NCI-H82 (cell line): ENCODE results near the gene HERC2.
"Not testable (repeated sequence)": the region's sequence is repeated elsewhere in the genome, so short reads cannot be mapped to it uniquely, and the experiment has no call there.

Source experiments
- DNase-seq: peaks from one replicate; lab custom pipeline; 2025; lab: John Stamatoyannopoulos, UW

HERC2 gene

DNA sequence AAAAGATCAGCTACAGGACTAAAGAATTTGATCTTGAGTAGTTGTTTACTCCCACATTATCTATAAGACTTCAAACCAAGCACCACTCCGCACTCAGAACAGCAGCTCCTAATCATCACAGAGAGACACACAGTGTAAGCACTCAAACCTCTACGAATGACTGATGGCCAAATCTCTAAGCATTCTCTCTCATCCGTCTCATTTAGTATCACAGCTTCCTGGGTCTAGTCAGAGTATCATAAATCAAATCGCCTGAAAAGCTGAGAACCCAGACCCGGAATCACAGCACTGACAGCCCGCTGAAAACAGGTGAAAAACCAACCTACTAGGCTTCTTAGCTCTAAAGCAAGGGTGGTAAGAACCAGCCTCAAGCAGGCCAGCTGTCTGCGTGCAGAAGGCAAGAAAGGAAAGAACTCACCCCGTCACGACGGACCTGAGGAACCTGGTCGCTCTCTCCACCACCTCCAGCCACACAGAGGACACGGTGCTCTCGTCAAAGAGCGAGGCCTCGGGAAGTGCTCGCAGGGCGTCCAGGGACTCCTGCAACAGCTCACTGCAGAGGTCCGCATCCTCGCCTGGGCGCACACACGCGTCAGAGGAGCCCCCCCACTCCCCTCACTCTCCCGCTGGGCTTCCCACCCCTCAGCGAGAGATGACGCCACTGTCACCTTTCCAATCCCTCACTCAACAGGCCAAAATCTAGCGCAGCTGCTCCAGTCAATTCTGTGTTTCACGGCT lies 47.9 kb downstream of the HERC2 start:
- DNase-seq: no peak

DNA sequence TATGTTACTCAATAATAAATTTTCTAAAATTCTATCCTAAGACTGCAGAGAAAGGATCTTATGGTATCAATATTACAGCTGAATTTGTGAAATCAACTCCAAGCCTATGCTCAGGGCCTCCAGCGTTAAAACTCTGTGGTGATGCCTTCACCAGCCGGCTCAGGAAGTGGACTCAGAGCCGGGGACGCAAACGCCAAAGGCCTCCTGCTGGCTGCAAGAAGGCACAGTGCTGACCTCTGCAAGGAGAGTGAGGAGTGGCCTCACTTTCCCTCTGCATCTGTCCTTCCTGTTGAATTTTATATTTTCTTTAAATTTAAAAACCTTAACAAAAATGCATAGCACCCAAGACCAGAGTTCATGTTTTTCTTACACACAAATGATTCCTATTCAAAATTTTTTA lies 48.5 kb downstream of the HERC2 start:
- DNase-seq: no peak

DNA sequence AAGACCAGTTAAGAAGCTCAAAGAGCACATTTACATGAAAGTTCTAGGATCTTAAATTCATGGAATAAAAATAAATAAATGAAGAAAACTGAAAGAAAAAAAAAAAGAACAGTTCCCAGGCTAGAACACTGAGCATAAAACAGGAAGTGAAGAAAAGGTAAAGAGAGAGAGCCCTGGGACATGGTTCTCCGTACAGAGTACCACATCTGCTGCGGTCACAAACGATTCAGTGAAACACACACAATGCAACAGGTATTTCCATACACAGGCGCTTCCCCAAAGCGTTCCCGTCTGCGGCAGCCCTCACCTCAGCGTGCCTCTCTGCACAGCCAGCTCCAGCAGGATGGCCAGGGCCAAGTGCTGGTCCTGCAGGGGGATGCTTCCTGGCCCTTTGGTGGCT lies 49.4 kb downstream of the HERC2 start:
- no peak for DNase-seq

DNA sequence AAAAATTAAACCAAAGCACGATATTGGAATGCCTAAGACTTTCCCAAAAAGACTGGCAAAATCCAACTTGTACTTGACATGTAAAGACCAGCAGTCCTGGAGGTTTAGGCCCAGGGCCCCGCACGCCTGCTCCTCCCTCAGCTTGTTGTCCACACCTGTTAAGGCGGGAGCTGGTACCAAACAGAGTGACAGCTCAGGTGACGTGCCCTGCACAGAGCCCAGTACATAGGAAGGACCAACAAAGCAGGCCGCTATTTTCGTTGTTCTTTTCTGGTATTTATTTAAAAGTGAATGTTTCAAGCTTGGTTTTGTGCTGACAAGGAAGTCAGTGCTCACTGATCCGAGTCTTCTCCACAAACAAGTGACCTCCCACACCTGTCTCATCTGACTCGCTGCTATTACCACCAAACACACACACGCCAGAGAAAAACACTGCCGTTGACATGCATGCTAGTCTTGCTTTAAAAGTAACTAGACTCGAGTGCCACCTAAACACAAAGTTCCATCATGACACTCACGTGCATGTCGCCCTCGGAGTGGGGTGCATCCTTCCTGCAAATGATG lies 50.2 kb downstream of the HERC2 start:
- no peak for DNase-seq

DNA sequence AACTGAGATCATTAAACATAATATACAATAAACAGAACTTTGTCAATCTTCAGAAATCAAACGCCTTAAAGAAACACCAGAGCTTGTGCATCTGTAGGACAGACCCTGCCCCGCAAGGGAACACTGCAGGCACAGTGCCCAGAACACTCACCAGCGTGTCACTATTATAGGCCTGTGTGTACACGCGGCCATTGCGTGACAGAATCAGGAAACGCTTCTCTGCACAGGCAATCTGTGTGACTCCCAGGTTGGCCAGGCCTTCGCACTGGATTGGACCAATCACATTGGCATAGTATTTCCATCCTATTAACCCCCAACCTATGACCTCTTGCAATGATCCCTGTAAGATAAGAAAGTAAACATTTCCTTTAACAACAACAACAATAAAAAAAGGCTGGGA lies 52.9 kb downstream of the HERC2 start:
- DNase-seq: no peak

DNA sequence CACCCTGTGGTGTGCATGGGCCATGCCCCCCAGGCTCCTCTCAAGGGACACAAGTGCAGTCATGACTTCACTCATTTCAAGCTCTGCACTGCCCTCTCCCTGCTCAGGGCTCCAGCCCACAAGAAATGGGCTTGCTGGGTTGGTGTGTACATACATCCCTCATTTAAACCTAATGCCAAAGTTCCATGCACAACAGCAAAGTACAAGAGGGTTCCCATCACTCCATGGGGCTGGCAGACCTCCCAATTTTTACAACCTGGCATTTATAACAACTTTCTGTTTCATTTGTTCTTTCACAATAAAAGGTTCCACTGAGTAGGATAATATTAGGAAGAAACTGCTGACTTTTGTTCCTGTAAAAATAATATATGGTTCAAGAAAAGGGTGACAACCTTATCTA lies 54.3 kb downstream of the HERC2 start:
- DNase-seq: no peak

DNA sequence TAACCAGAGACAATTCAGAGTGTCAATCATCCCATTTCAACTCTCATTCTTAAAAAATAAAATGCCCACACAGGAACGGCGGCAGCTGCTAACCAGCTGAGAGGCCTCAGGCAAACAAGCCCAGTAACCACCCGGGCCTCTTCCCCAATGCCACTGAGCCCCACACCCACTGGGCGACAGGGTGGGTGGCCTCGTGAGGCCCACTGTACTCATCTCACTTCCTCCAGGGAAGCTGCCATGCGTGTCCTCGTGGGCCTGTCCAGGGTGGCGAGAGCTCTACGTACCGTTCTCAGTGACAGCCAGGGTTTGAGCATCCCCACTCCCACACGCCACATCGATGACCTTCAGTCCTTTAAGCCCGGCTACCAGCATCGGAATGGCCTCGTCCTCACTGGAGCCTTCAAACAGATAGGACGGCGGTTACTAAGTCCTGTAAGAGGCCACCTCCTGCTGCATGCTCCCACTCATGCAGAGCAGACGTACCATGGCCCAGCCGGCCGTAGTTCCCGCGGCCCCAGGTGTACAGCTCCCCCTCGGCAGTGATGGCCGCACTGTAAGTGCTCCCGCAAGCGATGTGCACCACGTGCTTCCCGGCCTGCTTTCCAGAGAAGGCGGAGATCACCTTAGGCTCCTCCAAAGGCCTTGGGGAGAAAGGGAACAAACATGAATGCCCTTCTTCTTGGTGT lies 56.5 kb downstream of the HERC2 start:
- no peak for DNase-seq

DNA sequence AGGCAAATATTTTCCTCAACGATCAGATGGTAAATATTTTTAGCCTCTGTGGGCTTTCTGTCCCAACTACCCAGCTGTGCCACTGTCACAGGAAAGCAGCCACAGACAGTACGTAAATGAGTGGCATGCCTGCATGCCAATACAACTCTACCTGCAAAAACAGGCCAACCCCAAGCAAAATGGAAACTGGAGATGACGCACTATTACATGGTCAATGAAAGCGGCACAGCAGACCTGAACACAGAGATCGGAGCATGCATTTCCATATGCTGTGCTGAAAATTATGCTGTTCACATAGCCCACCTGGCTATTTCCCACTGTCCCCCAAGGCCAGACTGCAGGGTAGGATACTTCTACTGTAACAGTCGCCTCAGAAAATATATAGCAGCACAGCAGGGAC lies 57.8 kb downstream of the HERC2 start:
- no peak for DNase-seq

DNA sequence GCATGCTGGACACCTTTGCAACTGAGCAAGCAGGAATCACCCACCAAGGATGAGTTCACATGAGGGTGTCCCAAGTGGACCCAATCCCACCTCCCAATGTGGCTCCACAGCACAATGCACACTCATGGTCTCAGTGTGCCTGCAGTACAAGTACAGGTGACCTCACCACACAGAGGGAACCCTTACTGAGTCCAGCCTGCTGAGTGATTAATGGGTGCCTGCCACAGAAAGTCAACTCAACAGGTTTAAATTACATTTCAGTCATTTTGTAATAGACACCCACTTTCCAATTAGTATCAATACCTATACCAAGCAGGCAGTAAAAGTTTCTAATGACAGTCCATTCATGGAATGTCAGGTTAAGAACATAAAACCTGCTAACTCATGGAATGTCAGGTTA lies 59.5 kb downstream of the HERC2 start:
- DNase-seq: no peak

DNA sequence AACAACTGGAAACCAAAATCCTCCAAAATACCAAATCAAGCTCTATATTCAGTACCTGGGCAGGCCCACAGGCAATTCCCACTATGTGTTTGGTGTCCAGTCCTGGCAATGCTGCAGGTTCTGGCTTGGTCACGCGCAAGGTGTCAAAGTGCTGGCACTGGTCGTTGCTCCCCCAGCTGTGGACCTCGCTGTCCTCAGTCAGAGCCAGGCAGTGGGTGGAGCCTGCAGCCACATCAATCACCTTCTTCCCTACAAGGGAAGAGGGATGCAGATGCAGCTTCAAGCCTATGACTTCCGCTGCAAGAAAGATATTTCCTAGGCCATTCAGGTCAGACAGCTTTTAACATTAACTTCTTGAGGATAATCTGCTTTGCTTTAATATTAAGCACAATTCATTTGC lies 61.3 kb downstream of the HERC2 start:
- DNase-seq: no peak

DNA sequence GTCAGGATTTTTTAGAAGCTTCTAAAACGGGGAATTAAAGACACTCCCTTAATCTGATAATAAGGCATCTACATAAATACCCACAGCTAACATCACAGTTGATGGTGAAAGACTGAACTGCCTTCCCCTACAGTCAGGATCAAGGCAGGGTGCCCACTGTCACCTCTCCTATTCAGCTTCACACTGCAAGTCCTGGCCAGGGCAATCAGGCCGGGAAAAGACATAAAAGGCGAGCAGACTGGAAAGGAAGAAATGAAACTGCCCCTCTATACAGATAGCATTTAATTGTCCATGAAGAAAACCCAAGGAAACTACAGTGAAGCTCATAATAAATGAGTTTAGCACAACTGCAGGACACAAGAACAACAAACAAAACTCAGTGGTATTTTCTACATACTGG lies 61.7 kb downstream of the HERC2 start:
- no peak for DNase-seq

DNA sequence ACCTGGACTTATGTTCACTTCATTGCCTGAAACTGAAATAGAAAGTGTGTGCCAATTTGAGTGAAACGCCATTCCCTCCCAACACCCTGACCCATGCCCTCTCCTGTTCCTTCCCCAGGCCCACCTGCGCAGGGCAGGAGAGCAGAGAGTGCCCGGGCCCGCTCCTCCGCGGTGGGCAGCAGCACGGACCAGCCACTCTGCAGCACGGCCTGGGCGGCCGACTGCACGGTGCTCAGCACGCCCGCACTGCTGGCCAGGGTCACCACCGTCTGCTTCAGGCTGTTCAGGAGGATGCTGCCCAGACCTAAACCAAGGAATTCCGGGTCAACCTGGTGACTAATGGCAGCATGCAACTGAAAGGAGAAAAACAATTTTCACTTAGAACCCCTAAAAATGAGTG lies 66.0 kb downstream of the HERC2 start:
- no peak for DNase-seq

DNA sequence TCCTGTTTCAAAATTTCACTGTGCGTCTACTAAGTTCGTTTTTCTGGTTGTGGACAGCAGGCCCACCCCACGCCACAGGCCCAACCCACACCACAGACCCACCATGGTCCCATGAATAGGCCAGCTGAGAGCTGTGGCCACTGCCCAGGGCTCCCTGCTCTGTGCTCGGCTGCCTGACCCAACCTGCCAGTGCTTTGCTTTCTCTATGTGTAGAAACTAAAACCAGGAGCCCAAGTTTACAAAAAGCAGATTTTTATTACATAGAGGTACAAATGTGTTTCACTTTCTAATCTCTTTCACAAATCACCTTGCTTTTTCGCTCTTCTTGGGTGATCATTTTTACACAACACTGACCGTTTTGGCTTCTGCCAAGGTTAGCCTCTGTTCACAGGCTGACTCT lies 69.1 kb downstream of the HERC2 start:
- DNase-seq: no peak

DNA sequence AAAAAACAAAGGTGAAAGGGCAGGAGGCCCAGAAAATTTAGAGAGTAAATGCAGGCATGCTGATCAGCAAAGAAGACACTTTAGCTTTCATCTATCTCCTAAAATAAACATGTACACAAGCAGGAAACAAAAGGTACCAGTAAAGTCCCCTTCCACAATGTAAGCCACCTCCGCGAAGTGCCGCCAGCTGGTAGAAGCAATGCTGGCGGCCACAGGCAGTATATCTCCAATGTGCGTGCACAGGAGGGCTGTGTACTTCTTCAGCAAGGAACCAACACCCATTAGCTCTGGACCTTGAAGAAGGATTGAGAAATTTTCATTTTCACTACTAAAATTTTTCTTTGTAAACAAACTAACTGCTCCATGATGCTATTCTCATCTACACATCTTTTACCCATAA lies 75.4 kb downstream of the HERC2 start:
- no peak for DNase-seq

DNA sequence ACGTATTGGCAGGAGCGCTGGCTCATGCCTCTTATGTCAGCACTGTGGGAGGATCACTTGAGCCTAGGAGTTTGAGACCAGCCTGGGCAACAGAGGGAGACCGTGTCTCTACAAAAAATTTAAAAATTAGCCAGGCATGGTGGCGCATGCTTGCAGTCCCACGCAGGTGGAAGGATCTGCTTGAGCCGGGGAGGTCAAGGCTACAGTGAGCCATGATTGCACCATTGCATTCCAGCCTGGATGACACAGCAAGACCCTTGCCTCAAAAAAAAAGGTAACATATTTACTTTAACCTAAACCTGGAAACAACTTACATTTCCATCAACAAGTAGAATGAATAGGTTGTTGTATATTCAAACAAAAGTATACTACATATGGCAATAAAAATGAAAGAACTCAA lies 78.1 kb downstream of the HERC2 start:
- DNase-seq: no peak

DNA sequence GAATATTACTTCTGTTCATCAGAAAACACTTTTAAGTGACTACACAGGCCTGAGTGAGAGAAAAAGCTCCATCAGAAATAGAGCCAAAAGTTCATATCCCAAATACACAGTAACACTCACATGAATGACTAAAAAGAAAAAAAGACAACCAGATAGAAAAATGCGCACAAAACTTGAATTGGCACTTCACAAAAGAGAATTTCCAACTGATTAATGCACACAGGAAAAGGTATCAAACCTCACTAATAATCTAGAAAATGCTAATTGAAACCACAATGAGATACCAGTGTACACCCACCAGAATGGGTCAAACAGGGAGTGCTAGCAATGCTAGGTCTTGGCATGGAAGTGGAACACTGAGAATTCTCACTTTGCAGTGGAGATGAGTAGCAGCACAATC lies 78.6 kb downstream of the HERC2 start:
- no peak for DNase-seq

DNA sequence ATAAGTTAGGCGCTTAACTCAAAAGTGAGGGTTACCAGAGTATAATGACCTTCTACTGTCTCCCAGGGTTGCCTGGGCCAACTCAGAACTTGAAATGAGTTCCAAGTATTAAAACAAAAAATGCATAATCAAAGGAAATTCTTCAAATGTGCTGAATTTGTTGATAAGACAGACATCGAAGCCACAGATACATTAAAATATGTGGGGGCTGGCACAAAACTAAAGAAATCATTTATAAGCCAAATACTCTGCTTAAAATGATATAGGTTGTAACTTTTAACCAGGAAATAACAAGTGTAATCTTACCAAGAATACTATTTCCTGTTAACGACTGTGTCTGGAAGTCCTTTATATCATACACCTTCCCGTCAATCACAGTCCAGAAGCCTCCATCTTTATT lies 83.7 kb downstream of the HERC2 start:
- not testable (repeated sequence) for DNase-seq

DNA sequence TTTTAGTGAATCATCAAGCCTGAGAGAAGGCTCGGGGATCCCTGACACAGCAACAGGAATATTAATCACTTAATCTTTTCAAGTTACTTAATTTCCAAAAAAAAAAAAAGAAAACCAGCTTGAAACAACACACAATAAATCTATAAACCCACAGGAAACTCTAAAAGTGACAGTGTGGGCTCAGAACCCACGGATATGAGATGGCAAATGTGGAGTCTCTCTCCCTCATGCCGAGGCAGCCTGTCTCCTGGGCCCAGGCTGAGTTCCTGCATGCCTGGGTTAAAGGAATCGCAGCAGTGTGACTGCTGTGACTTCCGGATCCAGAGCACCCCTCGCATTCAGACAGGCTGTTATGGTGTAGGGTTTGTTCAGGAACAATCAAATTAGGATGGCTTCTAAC lies 90.2 kb downstream of the HERC2 start:
- not testable (repeated sequence) for DNase-seq

DNA sequence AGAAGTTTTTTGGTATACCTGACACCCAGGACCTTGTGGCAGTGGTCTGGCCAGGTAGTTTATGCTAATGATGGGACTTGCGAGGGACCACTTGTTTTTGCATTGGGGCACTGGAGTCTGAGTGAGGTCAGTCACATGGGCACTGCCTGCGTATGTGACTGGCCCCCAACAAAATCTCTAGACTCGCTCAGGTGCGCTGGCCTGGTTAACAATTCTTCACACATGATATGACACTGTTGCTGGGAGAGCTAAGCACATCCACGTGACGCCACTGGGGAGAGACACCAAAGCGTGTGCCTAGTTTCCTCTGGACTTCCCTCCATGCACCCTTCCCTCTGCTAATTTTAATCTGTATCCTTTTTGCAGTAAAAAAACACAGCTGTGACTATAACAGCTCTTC lies 90.6 kb downstream of the HERC2 start:
- DNase-seq: not testable (repeated sequence)

DNA sequence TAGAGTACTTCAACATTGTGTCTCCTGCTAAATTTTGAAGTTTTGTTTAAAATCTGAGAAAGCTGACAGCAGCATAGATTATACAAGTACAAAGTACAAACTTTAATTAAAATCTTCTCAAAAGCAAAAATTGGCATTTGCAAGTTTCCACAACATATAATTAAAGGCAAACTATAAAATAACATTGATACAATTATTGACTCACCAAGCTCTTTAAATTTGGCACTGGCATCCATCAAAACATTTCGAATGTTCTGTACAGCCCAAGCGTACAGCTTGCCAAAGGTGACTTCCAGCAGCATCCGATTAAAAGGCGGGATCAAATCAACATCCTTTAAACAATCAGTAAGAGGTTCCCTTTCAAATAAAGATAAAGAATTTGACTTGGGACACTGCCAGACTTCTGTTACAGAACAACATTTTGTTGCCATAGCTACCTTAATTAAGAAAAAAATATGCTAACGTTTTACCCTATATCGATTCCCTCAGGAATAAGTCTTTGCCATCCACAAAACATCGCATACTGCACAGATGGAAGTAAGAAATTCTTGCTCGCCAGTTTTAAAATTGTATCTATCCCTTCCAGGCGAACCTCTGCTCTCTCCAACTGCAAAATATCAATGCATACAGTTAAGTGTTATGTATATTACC lies 92.9 kb downstream of the HERC2 start:
- DNase-seq: not testable (repeated sequence)

DNA sequence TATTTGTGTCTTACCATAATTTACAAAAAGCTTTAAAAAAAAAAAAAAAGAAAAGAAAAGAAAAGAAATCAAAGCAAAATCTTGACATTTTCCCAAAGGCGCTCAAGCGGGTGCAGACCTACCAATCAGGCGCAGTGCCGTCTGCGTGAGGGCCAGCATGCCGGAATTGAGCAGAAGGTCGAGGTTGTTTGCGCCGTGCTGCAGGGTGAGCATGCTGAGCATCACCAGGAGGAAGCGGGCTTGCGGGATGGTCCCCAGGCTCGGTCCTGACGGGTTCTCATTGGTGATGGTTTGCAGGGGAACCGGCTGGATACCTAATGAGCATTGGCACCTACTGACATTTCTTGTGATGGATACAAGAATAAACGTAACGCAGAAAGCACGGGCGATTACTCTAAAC lies 93.9 kb downstream of the HERC2 start:
- no peak for DNase-seq

DNA sequence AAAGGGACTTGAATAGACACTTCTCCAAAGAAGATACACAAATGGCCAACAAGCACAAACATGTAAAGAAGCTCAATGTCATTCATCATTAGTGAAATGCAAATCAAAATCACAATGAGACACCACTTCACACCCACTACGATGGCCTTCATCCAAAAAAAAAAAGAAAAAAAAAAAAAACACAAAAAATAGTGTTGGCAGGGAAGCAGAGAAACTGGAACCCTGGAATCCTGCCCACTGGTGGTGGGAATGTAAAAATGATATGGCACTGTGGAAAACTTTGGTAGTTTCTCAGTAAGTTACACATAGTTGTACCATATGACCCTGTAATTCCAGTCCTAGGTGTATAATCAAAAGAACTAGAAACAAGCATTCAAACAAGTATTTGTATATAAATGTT lies 94.7 kb downstream of the HERC2 start:
- DNase-seq: not testable (repeated sequence)

DNA sequence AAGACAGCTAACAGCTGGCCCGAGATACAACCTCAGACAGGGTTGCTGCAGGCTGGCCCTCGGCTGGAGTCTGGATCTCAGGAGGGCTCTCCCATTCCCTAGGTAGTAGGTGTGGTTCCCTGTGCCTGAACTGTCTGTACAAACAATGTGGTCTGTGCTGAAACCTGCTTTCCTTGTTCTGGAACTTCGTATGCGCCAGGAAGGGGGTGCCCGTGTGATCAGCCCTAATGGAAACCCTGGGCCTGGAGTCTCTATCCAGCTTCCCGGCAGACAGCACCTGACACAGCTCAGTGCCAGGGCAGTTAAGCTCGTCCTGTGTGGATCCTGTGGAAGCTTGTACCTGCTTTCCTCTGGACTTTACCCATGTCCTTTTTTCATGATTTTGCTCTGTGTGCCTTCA lies 99.4 kb downstream of the HERC2 start:
- not testable (repeated sequence) for DNase-seq
